Gastroesophageal sphincter (tissue), 3 donors: Measurements from ENCODE around the gene DIP2C.

Experiments
- EP300 ChIP-seq: sonication (generic); formaldehyde crosslinking; IDR thresholded peaks from one replicate; pipeline ENCODE4 v1.6.1; 2017; ENCODE audit warnings: antibody characterized with exemption, mild to moderate bottlenecking
- POLR2A ChIP-seq, 2 donors: fragments of 450-650 bp; IDR thresholded peaks; one replicate each; pipeline ENCODE4 v1.6.1; 2017; ENCODE audit warnings: antibody characterized with exemption in 2 of 2, mild to moderate bottlenecking in 2 of 2, moderate library complexity in 1 of 2
- POLR2AphosphoS5 ChIP-seq: sonication (generic); formaldehyde crosslinking; IDR thresholded peaks from one replicate; pipeline ENCODE4 v1.6.1; 2017; ENCODE audit warnings: antibody characterized with exemption
- TF ChIP-seq, protein P1 (sequence below), 4 experiments: fragments of 200-600 bp in 2 of 4; fragments of 450-650 bp in 2 of 4; sonication (generic) in 1 of 4; IDR thresholded peaks; one replicate each; pipeline ENCODE4 v1.5.1; 2017 to 2019; ENCODE audit warnings: antibody characterized with exemption in 4 of 4, mild to moderate bottlenecking in 2 of 4, moderate library complexity in 2 of 4

DNA sequence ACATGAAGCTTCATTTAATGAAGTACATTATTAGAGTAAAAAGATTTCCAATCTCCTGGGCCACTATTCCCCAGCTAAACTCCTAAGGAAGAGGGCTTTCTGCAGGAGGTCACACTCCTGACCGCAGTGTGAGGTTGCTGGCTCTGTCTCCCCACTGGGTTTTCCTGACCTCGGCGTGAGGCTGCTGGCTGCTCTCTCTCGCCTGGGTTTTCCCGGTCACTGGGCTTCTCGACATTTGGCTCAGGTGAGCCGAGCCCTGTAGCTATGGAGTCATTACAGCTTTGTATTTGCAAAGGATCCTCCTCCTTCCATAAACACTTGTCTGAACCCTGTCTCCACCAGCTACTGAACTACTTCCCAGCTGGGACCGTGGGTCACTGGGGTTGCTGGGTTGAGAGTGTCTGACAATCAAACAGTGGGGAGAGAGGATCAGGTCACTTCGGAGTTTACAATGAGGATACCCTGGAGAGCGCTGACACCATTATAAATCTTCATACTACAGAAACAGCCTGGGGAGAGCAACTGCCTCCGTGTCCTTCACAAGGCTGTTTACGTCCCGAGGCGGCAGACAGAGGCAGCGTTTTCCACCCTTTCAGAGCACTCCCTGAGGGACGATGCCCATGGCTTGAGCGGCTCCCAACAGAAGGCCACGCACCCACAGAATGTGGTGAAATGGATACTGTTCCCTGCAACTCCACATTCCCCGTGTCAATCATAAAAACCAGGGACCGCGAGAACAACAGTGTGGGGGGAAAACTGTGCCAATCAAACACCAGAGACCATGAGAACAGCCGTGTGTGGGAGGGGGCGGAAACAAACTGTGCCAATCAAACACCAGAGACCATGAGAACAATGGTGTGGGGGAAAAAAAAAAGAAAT lies 328.0 kb downstream of the DIP2C start:
- TF ChIP-seq, protein P1, sequence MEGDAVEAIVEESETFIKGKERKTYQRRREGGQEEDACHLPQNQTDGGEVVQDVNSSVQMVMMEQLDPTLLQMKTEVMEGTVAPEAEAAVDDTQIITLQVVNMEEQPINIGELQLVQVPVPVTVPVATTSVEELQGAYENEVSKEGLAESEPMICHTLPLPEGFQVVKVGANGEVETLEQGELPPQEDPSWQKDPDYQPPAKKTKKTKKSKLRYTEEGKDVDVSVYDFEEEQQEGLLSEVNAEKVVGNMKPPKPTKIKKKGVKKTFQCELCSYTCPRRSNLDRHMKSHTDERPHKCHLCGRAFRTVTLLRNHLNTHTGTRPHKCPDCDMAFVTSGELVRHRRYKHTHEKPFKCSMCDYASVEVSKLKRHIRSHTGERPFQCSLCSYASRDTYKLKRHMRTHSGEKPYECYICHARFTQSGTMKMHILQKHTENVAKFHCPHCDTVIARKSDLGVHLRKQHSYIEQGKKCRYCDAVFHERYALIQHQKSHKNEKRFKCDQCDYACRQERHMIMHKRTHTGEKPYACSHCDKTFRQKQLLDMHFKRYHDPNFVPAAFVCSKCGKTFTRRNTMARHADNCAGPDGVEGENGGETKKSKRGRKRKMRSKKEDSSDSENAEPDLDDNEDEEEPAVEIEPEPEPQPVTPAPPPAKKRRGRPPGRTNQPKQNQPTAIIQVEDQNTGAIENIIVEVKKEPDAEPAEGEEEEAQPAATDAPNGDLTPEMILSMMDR (IDR thresholded peaks at IDR 0.05) = no peak
- TF ChIP-seq POLR2AphosphoS5 (no peak), POLR2A (IDR thresholded peaks at IDR 0.05) (no peak), EP300 (no peak)
